Sigmoid colon (tissue), 4 donors: ENCODE results near the gene RIPK4.

Source experiments
- EP300 ChIP-seq, 4 donors: sonication (generic); formaldehyde crosslinking; IDR thresholded peaks; one replicate each; pipeline ENCODE4 v1.6.1; 2017; ENCODE audit warnings: antibody characterized with exemption in 4 of 4
- POLR2A ChIP-seq, 2 donors: fragments of 450-650 bp; IDR thresholded peaks; one replicate each; pipeline ENCODE4 v1.6.1; 2016; ENCODE audit warnings: antibody characterized with exemption in 2 of 2, mild to moderate bottlenecking in 2 of 2, moderate library complexity in 2 of 2
- TF ChIP-seq, protein P1 (sequence below), 4 experiments: fragments of 450-650 bp in 3 of 4; fragments of 200-600 bp in 1 of 4; IDR thresholded peaks; one replicate each; pipeline ENCODE4 v1.5.1; 2016 to 2019; ENCODE audit warnings: antibody characterized with exemption in 4 of 4, mild to moderate bottlenecking in 3 of 4, moderate library complexity in 2 of 4

DNA sequence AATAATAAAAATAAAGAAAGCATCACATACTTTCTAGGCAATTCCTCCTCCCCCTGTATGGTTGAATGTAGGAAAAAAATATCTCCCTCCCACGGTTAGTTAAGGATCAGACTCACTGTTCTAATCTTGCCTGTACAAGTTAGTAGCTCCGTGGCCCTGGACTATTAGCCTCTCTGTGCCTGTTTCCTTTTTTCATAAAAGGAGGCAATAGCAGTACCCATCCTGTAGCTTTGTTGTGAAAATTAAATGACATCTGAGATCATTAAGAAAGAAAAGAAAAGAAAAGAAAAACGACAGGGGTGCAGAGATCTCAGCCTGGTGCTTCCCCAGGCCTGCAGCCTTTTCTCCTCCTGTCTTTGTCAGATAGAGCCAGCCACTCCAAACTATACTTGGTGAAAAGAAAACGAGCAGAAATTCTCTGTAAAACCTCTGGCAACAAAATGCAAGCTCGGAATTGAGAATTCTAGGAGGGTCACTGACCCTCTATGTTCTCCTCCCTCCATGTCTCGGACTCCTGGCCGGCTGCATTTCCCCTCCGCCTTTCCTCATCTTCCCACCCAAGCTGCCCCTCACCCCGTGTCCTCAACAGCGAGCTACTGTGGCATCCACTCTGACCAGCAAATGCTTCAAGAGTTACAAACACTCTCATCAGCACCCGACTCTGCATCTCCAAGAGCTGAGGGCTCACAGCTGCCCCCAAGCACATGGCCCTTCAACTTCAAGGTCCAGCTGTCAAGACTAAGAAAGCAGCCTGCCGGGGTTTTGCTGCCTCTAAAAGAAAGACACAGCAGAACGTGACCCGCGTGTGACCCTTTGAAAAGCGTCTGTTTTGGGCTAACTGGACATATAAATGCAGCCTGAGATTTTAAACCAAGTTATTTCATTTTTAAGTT lies 13.6 kb downstream of the RIPK4 start:
- TF ChIP-seq, protein P1, sequence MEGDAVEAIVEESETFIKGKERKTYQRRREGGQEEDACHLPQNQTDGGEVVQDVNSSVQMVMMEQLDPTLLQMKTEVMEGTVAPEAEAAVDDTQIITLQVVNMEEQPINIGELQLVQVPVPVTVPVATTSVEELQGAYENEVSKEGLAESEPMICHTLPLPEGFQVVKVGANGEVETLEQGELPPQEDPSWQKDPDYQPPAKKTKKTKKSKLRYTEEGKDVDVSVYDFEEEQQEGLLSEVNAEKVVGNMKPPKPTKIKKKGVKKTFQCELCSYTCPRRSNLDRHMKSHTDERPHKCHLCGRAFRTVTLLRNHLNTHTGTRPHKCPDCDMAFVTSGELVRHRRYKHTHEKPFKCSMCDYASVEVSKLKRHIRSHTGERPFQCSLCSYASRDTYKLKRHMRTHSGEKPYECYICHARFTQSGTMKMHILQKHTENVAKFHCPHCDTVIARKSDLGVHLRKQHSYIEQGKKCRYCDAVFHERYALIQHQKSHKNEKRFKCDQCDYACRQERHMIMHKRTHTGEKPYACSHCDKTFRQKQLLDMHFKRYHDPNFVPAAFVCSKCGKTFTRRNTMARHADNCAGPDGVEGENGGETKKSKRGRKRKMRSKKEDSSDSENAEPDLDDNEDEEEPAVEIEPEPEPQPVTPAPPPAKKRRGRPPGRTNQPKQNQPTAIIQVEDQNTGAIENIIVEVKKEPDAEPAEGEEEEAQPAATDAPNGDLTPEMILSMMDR (IDR thresholded peaks at IDR 0.05) = no peak
- TF ChIP-seq POLR2A (IDR thresholded peaks at IDR 0.05) (no peak), EP300 (IDR thresholded peaks at IDR 0.05) (no peak)
